Activated T-cell treated with anti-CD3 and anti-CD28 coated beads, Interleukin-2, amount 50 U/mL, for 48 hours (primary cell): ENCODE measurements around the gene CXCL16.
"Not testable (repeated sequence)": the region's sequence is repeated elsewhere in the genome, so short reads cannot be mapped to it uniquely, and the experiment has no call there.

ENCODE experiments used
- DNase-seq, 2 experiments: peaks; one replicate each; pipeline ENCODE4 v3.0.0-alpha.2; 2020

Gene CXCL16

DNA sequence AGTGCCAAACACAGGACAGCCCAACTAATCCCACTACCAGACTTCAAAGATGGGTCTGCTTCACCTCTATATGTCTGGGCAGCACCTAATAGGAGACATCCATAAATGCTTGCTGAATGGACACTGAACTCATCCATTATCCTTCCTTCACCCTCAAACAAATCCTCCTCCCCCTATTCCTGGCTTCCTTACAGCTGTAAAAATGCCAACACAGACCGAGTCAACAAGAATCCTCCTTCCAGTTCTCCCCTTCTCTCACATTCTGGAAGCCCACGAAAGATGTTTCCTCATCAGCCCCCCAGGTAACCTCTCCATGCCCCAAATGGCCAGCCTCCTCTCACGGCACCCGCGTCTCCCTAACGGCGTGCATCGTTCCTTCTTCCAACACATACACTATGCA lies 48.0 kb downstream of the CXCL16 start:
- no peak for DNase-seq

DNA sequence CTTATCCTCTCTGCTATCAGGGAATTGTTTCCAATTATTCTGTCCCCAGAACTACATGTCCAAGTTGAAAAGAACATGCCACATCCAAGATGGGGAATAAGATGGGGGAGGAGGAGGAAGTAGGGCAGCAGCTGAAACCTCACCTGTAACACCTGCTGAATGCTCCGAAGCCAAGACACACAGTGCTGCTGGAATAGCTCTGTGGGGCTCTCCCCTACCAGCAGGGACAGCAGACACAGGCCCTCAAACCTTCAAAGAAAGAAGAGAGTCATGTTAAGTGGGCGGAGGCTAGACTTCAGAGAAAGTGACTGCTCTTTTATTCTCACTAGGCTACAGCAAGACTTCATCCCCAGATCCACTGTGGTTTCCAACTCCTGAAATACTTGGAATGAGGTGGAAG lies 49.0 kb downstream of the CXCL16 start:
- DNase-seq = no peak

DNA sequence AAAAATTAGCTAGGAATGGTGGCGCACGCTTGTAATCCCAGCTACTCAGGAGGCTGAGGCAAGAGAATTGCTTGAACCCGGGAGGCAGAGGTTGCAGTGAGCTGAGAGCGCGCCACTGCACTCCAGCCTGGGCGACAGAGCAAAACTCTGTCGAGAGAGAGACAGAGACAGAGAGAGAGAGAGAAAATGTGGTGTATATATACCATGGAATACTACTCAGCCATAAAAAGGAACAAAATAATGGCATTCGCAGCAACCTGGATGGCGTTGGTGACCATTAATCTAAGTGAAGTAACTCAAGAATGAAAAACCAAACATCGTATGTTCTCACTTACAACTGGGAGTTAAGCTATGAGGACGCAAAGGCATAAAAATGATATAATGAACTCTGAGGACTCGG lies 49.9 kb downstream of the CXCL16 start:
- DNase-seq = not testable (repeated sequence)

DNA sequence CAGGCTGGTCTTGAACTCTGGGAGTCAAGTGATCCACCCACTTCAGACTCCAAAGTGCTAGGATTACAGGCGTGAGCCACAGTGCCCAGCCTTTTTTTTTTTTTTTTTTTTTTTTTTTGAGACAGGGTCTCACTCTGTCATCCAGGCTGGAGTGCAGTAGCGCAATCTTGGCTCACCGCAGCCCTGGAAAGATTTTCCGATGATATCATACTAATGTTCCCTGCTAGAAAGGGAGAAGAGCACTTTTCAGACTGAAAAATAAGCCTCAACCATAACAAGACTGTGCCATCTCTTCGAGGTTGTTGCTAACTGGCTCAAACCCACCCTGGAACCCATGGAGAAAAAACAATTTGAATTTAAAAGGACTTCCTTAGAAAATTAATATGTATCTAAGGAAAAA lies 56.0 kb downstream of the CXCL16 start:
- DNase-seq = not testable (repeated sequence)
